OCI-LY1 (cell line): Measurements from ENCODE around the gene SCIMP.

ENCODE experiments used
- EZH2 ChIP-seq: fragments of 200-600 bp; sonication (generic), shearing (Covaris generic); IDR thresholded peaks from 2 replicates; pipeline ENCODE4 v1.8.0; 2017; ENCODE audit warnings: borderline replicate concordance, mixed run types, mild to moderate bottlenecking, antibody characterized with exemption, low read length, moderate library complexity, mixed read lengths
- TF ChIP-seq, protein P1 (sequence below): fragments of 200-600 bp; sonication (generic), shearing (Covaris generic); IDR thresholded peaks from 2 replicates; pipeline ENCODE4 v1.5.1; 2017; ENCODE audit warnings: mild to moderate bottlenecking, antibody characterized with exemption, low read length, moderate library complexity, mixed read lengths

DNA sequence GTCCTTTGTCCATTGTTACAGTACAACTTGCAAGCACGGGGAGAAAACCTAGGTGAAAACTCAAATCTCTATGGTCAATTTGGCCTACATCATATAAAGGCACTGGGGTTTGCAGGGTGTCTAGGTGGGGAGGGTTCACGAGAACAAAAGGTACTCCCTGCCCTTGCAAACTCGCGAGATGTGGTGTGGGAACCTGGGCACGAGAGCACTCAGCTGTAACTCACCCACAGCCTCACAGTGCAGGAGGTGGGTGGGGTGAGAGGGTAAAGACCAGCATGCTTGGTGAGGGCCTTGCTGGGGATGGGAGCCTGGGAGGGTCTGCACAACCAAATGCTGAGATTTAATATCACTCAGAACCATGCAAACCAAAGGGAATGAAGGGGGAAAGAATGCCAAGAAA is 24.6 kb downstream of the SCIMP start:
- TF ChIP-seq, protein P1, sequence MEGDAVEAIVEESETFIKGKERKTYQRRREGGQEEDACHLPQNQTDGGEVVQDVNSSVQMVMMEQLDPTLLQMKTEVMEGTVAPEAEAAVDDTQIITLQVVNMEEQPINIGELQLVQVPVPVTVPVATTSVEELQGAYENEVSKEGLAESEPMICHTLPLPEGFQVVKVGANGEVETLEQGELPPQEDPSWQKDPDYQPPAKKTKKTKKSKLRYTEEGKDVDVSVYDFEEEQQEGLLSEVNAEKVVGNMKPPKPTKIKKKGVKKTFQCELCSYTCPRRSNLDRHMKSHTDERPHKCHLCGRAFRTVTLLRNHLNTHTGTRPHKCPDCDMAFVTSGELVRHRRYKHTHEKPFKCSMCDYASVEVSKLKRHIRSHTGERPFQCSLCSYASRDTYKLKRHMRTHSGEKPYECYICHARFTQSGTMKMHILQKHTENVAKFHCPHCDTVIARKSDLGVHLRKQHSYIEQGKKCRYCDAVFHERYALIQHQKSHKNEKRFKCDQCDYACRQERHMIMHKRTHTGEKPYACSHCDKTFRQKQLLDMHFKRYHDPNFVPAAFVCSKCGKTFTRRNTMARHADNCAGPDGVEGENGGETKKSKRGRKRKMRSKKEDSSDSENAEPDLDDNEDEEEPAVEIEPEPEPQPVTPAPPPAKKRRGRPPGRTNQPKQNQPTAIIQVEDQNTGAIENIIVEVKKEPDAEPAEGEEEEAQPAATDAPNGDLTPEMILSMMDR, result no peak
- TF ChIP-seq EZH2, result no peak
